Smooth muscle cell (in vitro differentiated cells): ENCODE data around the gene MITD1. TPM values are rescaled to one million over a fixed set of nuclear protein-coding genes. Genes with fewer than 3 reads are reported as not detected.

Source experiments
- DNase-seq: peaks from one replicate; lab custom pipeline; 2025; ENCODE audit not compliant: unreplicated experiment; lab: John Stamatoyannopoulos, UW
- H2AFZ ChIP-seq: fragments of 200-600 bp; sonication (generic); 2 replicates; pipeline ENCODE4 v1.6.0; 2016; ENCODE audit warnings: antibody characterized with exemption, low read depth, mild to moderate bottlenecking
- H3F3A ChIP-seq: fragments of 200-600 bp; sonication (generic); 2 replicates; pipeline ENCODE4 v1.6.0; 2017; ENCODE audit warnings: antibody characterized with exemption, low read depth
- H3K27ac ChIP-seq: fragments of 200-600 bp; sonication (generic); 2 replicates; pipeline ENCODE4 v1.5.1; 2016; ENCODE audit warnings: low read depth, mild to moderate bottlenecking
- H3K27me3 ChIP-seq: fragments of 200-600 bp; sonication (generic); 2 replicates; pipeline ENCODE4 v1.6.1; 2016; ENCODE audit warnings: low read depth, mild to moderate bottlenecking
- H3K36me3 ChIP-seq: fragments of 200-600 bp; sonication (generic); 2 replicates; pipeline ENCODE4 v1.5.1; 2016; ENCODE audit warnings: low read depth
- H3K4me1 ChIP-seq: fragments of 200-600 bp; sonication (generic); 2 replicates; pipeline ENCODE4 v1.5.1; 2016; ENCODE audit warnings: low read depth
- H3K4me2 ChIP-seq: fragments of 200-600 bp; sonication (generic); 2 replicates; pipeline ENCODE4 v1.6.0; 2016; ENCODE audit warnings: mild to moderate bottlenecking
- H3K4me3 ChIP-seq: fragments of 200-600 bp; sonication (generic); 2 replicates; pipeline ENCODE4 v1.5.1; 2016; ENCODE audit warnings: mild to moderate bottlenecking
- H3K79me2 ChIP-seq: fragments of 200-600 bp; sonication (generic); 2 replicates; pipeline ENCODE4 v1.6.0; 2016; ENCODE audit warnings: low read depth, mild to moderate bottlenecking
- H3K9ac ChIP-seq: fragments of 200-600 bp; sonication (generic); 2 replicates; pipeline ENCODE4 v1.6.0; 2016; ENCODE audit warnings: low read depth
- H3K9me3 ChIP-seq: fragments of 200-600 bp; sonication (generic); replicated peaks from 2 replicates; pipeline ENCODE4 v1.5.1; 2016; ENCODE audit warnings: low read depth
- H4K20me1 ChIP-seq: fragments of 200-600 bp; sonication (generic); 2 replicates; pipeline ENCODE4 v1.6.0; 2016; ENCODE audit warnings: low read depth
- CTCF ChIP-seq: fragments of 200-600 bp; sonication (generic); IDR thresholded peaks from 2 replicates; pipeline ENCODE4 v1.5.1; 2017; ENCODE audit warnings: borderline replicate concordance, mild to moderate bottlenecking, antibody characterized with exemption; ENCODE audit not compliant: insufficient read depth, poor library complexity, severe bottlenecking
- WGBS: methylation state at CpG from one replicate; pipeline ENCODE4 v1.1.7; 2016; ENCODE audit warnings: low lambda C conversion rate; 5-methylcytosine and 5-hydroxymethylcytosine counted together
- polyA plus RNA-seq: library from polyadenylated mRNA; unstranded; fragments of >200 nt; fragmentation: Nextera tagmentation; extraction: Ambion mirVana; gene quantifications from 2 replicates; pipeline ENCODE4 v1.2.1, GENCODE V29; 2016
- total RNA-seq: library from RNA; depleted of rRNA; stranded (reverse); fragments of >200 nt; gene quantifications from 2 replicates; pipeline ENCODE4 v1.2.3, GENCODE V29; 2014

The MITD1 gene
- total and polyA plus RNA-seq, 2 experiments from 2014 or later, result 31.5 to 60.2 TPM

- DNase-seq, result no peak
- H3K4me2 ChIP-seq, result no peak overlapping the region
- H3K9ac ChIP-seq, result no peak overlapping the region
- no peak for TF ChIP-seq CTCF
- peaks cover 8% of the 10 kb centered on the region for H3K4me1 ChIP-seq
- H3K79me2 ChIP-seq, result no peaks in the 10 kb centered on the region
- H3K36me3 ChIP-seq, result no peaks in the 10 kb centered on the region
- no peak overlapping the region for H3K27ac ChIP-seq
- no peak overlapping the region for H2AFZ ChIP-seq
- no peak overlapping the region for H3K4me3 ChIP-seq
- H4K20me1 ChIP-seq, result no peaks in the 10 kb centered on the region
- no peaks in the 10 kb centered on the region for H3K27me3 ChIP-seq
- H3K9me3 ChIP-seq, result no peaks in the 10 kb centered on the region
- no peaks in the 10 kb centered on the region for H3F3A ChIP-seq
- 81% methylated on average over 1 of the region's 1 CpG for WGBS
Observed at GRCh38 chr2:99150706-99151105, 30.2 kb downstream of the MITD1 start.

GRCh38 chr2:99141110-99142108, 39.4 kb downstream of the MITD1 start, which contains the start of gene C2orf15:
C2orf15 (plus strand) TSS chr2:99141707; CDS start chr2:99150559, 8,852 bp downstream.
- Histone ChIP-seq H2AFZ (peak within 1 kb of the TSS; percentile 88), H3K27ac (peak within 1 kb of the TSS; percentile 43), H3K36me3 (no peaks in the 10 kb centered on the region), H3F3A (no peaks in the 10 kb centered on the region), H3K4me2 (peak within 1 kb of the TSS; percentile 85), H3K9me3 (no peaks in the 10 kb centered on the region), H3K9ac (peak within 1 kb of the TSS; percentile 63), H3K4me3 (peak within 1 kb of the TSS; percentile 71), H3K79me2 (no peaks in the 10 kb centered on the region), H3K4me1 (peaks cover 13% of the 10 kb centered on the region), H4K20me1 (no peaks in the 10 kb centered on the region), H3K27me3 (no peaks in the 10 kb centered on the region)
- 2% methylated on average over 54 of the region's 84 CpGs for WGBS
- DNase-seq, result peak; percentile 75
- no peak for TF ChIP-seq CTCF

GRCh38 chr2:99140860-99141109, 40.1 kb downstream of the MITD1 start:
- Histone ChIP-seq H3K36me3 (no peaks in the 10 kb centered on the region), H3K4me3 (peak overlapping the region; percentile 71), H3K79me2 (no peaks in the 10 kb centered on the region), H3K9me3 (no peaks in the 10 kb centered on the region), H2AFZ (peak overlapping the region; percentile 88), H3K4me2 (peak overlapping the region; percentile 85), H3K27ac (peak overlapping the region; percentile 43), H3F3A (no peaks in the 10 kb centered on the region), H3K9ac (peak overlapping the region; percentile 63), H3K4me1 (peaks cover 13% of the 10 kb centered on the region), H3K27me3 (no peaks in the 10 kb centered on the region), H4K20me1 (no peaks in the 10 kb centered on the region)
- 3% methylated on average over 18 of the region's 21 CpGs for WGBS
- TF ChIP-seq CTCF, result no peak
- DNase-seq, result no peak
